Measurements from ENCODE around the gene TOR1AIP2.
A peak's percentile ranks its signal among the peaks of the same experiment; 100 is the strongest.

TOR1AIP2 gene

DNA sequence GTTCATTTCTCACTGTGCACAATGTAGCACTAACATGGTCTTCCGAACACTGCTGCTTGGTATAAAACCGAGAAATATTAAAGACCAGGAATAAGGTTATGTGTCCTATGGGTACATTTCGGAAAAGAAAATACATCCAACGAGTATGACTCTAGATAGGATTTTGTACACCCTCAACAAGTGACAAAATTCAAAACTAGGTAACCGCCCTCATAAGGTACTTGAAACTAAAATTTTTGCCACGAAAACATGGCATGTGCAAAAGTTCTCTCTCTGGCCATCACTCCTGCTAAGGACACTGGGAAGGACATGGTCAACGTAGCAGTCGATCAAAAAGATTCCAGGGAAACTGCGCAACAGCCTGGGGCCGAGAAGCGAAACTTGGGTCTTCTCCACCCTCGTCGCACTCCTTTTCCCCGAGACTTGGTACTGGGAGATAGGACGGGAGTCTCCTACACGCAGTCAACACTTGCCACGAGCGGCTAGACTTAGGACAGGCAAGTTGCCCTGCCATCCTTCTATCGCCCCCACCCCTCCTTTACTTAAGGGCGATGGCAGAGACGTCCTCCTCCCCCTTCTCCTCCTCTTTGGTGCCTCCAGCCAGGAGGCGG, 4.1 kb upstream of the TOR1AIP2 start:
- TF ChIP-seq, protein P1, sequence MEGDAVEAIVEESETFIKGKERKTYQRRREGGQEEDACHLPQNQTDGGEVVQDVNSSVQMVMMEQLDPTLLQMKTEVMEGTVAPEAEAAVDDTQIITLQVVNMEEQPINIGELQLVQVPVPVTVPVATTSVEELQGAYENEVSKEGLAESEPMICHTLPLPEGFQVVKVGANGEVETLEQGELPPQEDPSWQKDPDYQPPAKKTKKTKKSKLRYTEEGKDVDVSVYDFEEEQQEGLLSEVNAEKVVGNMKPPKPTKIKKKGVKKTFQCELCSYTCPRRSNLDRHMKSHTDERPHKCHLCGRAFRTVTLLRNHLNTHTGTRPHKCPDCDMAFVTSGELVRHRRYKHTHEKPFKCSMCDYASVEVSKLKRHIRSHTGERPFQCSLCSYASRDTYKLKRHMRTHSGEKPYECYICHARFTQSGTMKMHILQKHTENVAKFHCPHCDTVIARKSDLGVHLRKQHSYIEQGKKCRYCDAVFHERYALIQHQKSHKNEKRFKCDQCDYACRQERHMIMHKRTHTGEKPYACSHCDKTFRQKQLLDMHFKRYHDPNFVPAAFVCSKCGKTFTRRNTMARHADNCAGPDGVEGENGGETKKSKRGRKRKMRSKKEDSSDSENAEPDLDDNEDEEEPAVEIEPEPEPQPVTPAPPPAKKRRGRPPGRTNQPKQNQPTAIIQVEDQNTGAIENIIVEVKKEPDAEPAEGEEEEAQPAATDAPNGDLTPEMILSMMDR (IDR thresholded peaks at IDR 0.05; ENCODE audit: low read depth, low read length) = no peak
- TF ChIP-seq EZH2phosphoT487 (IDR thresholded peaks at IDR 0.05; ENCODE audit: low read depth) = no peak
- no peaks in the 10 kb centered on the region for H3K27me3 ChIP-seq (ENCODE audit: low read depth, low read length)
- H3K9me3 ChIP-seq (ENCODE audit: insufficient read depth, low read length) = no peaks in the 10 kb centered on the region
- peak overlapping the region; percentile 87 for H3K4me2 ChIP-seq (ENCODE audit: low read length)
- H2AFZ ChIP-seq (ENCODE audit: low read depth, low read length) = peak overlapping the region; percentile 73
- peak overlapping the region; percentile 95 for H3K27ac ChIP-seq (ENCODE audit: low read length)
- peaks cover 26% of the 10 kb centered on the region for H3K4me1 ChIP-seq (ENCODE audit: low read length)
- peak overlapping the region; percentile 94 for H3K9ac ChIP-seq (ENCODE audit: low read length)
- peaks cover 9% of the 10 kb centered on the region; the same call in 1 of the 2 replicates for H4K20me1 ChIP-seq (ENCODE audit: insufficient read depth, low read length)
- H3K36me3 ChIP-seq (replicated peaks; ENCODE audit: low read depth, low read length) = peaks cover 19% of the 10 kb centered on the region
- peaks cover 56% of the 10 kb centered on the region for H3K79me2 ChIP-seq (ENCODE audit: low read length)
- peak overlapping the region; percentile 86 for H3K4me3 ChIP-seq (ENCODE audit: low read length)

DNA sequence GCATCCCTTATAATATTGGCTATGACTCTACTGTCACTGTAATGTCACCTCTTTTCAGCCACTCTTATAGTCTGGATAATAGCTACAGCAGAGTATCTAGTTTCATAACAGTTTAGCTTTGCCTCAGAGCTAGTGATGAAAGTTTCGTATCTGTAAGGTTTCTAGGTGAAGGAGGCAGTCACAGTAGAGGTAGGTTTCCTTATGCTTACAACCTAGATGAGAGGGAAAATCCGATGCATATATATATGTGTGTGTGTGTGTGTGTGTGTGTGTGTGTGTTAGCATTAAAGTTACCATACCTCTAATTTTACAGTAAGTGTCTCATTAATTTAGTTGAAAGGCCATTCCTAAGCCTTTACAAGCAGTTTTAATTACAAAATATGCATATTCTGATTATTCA, 2.2 kb upstream of the TOR1AIP2 start:
- TF ChIP-seq, protein P1 (IDR thresholded peaks at IDR 0.05; ENCODE audit: low read depth, low read length) = no peak
- TF ChIP-seq EZH2phosphoT487 (IDR thresholded peaks at IDR 0.05; ENCODE audit: low read depth) = no peak
- Histone ChIP-seq H3K27me3 (ENCODE audit: low read depth, low read length) (no peaks in the 10 kb centered on the region), H3K4me2 (ENCODE audit: low read length) (no peak overlapping the region), H3K9ac (ENCODE audit: low read length) (no peak overlapping the region), H3K9me3 (ENCODE audit: insufficient read depth, low read length) (no peaks in the 10 kb centered on the region), H3K36me3 (replicated peaks; ENCODE audit: low read depth, low read length) (peaks cover 17% of the 10 kb centered on the region), H3K79me2 (ENCODE audit: low read length) (peaks cover 58% of the 10 kb centered on the region), H3K4me1 (ENCODE audit: low read length) (peaks cover 36% of the 10 kb centered on the region), H2AFZ (ENCODE audit: low read depth, low read length) (no peak overlapping the region), H4K20me1 (ENCODE audit: insufficient read depth, low read length) (peaks cover 10% of the 10 kb centered on the region; the same call in 1 of the 2 replicates), H3K27ac (ENCODE audit: low read length) (no peak overlapping the region), H3K4me3 (ENCODE audit: low read length) (no peak overlapping the region)

DNA sequence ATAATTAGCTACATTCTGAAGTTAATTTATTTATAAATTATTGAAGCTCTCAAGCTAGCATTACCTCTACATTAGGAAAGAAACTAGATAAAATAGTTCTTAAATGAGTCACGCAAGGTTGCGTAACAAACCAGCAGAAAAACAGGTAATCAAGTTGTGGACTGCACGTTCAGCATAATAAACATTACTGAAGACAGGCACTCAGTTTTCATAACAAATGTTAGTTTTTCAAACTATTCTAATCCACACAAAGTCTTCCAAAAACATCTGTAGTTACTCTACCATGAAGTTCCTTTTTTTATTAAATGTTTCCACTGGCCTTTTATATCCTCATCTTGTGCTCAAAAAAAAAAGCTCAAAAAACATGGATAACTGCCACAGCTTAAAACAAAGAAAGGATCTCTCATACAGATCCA, 1.3 kb downstream of the TOR1AIP2 start:
- no peak overlapping the region for H3K9ac ChIP-seq (ENCODE audit: low read length)
- H3K27ac ChIP-seq (ENCODE audit: low read length) = no peak overlapping the region
- peaks cover 40% of the 10 kb centered on the region for H3K4me1 ChIP-seq (ENCODE audit: low read length)
- no peaks in the 10 kb centered on the region for H3K27me3 ChIP-seq (ENCODE audit: low read depth, low read length)
- peaks cover 65% of the 10 kb centered on the region for H3K79me2 ChIP-seq (ENCODE audit: low read length)
- H3K4me2 ChIP-seq (ENCODE audit: low read length) = peak overlapping the region; percentile 59
- TF ChIP-seq EZH2phosphoT487 (IDR thresholded peaks at IDR 0.05; ENCODE audit: low read depth) = no peak
- TF ChIP-seq, protein P1 (IDR thresholded peaks at IDR 0.05; ENCODE audit: low read depth, low read length) = no peak
- H2AFZ ChIP-seq (ENCODE audit: low read depth, low read length) = no peak overlapping the region
- peaks cover 13% of the 10 kb centered on the region for H4K20me1 ChIP-seq (ENCODE audit: insufficient read depth, low read length)
- H3K9me3 ChIP-seq (ENCODE audit: insufficient read depth, low read length) = no peaks in the 10 kb centered on the region
- H3K4me3 ChIP-seq (ENCODE audit: low read length) = peak overlapping the region; percentile 77
- peaks cover 25% of the 10 kb centered on the region for H3K36me3 ChIP-seq (replicated peaks; ENCODE audit: low read depth, low read length)

DNA sequence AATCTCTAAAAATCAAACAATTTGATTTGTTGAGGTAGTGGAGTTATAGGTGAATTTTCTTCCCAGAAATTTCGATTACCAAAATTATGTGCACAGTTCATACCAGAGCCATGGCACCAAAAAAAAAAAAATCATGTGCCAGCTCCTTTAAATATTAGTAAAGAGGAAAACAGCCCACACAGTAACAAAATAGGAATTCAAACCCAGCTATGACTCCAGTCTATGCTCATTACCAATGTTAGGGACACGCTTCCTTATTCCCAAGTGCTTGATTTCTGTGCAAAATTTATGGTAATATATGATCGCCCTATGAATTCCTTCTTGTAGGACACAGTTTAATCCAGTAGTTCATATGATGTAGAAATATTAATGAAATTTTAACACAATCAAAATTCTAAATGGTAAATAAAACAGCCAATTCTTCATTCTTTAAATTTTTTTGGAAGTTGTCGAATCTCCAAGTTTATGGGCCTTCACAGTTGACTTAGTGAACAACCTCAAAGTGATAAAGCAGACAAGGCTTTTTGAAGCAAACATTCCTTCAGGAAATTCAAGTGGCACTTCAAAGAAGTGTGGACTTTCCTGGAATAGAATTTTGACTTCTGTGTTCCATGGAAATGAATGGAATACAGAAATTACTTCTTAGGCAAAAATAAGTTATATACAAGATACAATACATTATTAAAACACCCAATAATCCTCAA, 1.9 kb downstream of the TOR1AIP2 start:
- peak overlapping the region; percentile 59; the same call in 1 of the 2 replicates for H3K4me2 ChIP-seq (ENCODE audit: low read length)
- no peak overlapping the region for H2AFZ ChIP-seq (ENCODE audit: low read depth, low read length)
- TF ChIP-seq, protein P1 (IDR thresholded peaks at IDR 0.05; ENCODE audit: low read depth, low read length) = no peak
- no peak for TF ChIP-seq EZH2phosphoT487 (IDR thresholded peaks at IDR 0.05; ENCODE audit: low read depth)
- H3K9ac ChIP-seq (ENCODE audit: low read length) = no peak overlapping the region
- peaks cover 25% of the 10 kb centered on the region for H3K36me3 ChIP-seq (replicated peaks; ENCODE audit: low read depth, low read length)
- H3K27me3 ChIP-seq (ENCODE audit: low read depth, low read length) = no peaks in the 10 kb centered on the region
- no peak overlapping the region for H3K27ac ChIP-seq (ENCODE audit: low read length)
- peaks cover 37% of the 10 kb centered on the region for H3K4me1 ChIP-seq (ENCODE audit: low read length)
- no peak overlapping the region for H3K4me3 ChIP-seq (ENCODE audit: low read length)
- peaks cover 13% of the 10 kb centered on the region for H4K20me1 ChIP-seq (ENCODE audit: insufficient read depth, low read length)
- no peaks in the 10 kb centered on the region for H3K9me3 ChIP-seq (ENCODE audit: insufficient read depth, low read length)
- peaks cover 68% of the 10 kb centered on the region for H3K79me2 ChIP-seq (ENCODE audit: low read length)
